Measurements from ENCODE around the gene S1PR4. TPM values are rescaled to one million over a fixed set of nuclear protein-coding genes. Genes with fewer than 3 reads are reported as not detected.

Gene S1PR4
- total RNA-seq, 2 donors from 2014 or later: not detected

DNA sequence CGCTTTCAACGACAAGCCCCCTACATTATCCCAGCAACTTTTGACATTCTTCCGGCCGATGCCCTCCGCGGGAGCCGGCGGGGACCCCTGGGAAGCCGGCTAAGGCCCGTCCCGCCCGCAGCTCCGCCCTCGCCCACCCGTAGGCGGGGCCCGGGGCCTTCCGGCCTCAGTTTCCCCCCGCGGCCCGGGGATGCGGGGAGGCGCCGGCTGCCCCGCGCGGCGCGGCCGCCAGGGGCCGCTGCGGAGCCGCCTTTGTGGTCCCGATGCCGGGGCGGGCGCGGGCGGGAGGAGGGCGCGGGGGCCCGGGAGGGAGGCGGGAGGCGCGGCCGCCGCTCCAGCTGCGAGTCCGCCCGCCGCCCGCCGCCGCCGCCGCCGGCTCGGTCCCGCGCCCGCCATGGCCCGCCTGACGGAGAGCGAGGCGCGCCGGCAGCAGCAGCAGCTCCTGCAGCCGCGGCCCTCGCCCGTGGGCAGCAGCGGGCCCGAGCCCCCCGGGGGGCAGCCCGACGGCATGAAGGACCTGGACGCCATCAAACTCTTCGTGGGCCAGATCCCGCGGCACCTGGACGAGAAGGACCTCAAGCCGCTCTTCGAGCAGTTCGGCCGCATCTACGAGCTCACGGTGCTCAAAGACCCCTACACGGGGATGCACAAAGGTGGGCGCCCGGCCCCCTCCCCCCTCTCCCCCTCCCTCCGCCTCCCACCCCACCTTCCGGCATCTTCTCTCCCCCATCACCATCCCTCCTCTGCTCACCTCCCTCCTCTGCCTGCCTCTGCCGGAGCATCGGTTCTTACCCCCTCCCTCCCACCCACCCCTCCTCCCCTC, 46.0 kb downstream of the S1PR4 start, which contains the start of gene CELF5:
TSS of gene CELF5 (plus strand) at position 316 of the 823 bp plus-strand sequence. CDS start at position 395, 79 bp downstream.
- H3K4me1 ChIP-seq (ENCODE audit: control insufficient read depth, insufficient read depth, low read length): no peaks in the 10 kb centered on the region
- TF ChIP-seq, protein P1, sequence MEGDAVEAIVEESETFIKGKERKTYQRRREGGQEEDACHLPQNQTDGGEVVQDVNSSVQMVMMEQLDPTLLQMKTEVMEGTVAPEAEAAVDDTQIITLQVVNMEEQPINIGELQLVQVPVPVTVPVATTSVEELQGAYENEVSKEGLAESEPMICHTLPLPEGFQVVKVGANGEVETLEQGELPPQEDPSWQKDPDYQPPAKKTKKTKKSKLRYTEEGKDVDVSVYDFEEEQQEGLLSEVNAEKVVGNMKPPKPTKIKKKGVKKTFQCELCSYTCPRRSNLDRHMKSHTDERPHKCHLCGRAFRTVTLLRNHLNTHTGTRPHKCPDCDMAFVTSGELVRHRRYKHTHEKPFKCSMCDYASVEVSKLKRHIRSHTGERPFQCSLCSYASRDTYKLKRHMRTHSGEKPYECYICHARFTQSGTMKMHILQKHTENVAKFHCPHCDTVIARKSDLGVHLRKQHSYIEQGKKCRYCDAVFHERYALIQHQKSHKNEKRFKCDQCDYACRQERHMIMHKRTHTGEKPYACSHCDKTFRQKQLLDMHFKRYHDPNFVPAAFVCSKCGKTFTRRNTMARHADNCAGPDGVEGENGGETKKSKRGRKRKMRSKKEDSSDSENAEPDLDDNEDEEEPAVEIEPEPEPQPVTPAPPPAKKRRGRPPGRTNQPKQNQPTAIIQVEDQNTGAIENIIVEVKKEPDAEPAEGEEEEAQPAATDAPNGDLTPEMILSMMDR (conservative IDR thresholded peaks at IDR 0.05): peak; percentile 71
- 1 to 2% methylated on average over 29 to 89 of the region's 94 CpGs for WGBS, 2 experiments (ENCODE audit: insufficient coverage in 1 of 2, insufficient read length in 1 of 2)
- Mint-ChIP-seq H3K4me3 (peak within 1 kb of the TSS; percentile 42), H3K27me3 (ENCODE audit: insufficient read depth) (peaks cover 35% of the 10 kb centered on the region), H3K36me3 (ENCODE audit: low read depth) (no peaks in the 10 kb centered on the region), H3K9me3 (no peaks in the 10 kb centered on the region), H3K27ac (no peak within 1 kb of the TSS), H3K4me1 (no peaks in the 10 kb centered on the region)
- H3K27ac ChIP-seq (ENCODE audit: low read depth, low read length): no peak within 1 kb of the TSS
- no peaks in the 10 kb centered on the region for H3K36me3 ChIP-seq (ENCODE audit: control insufficient read depth, insufficient read depth, low read length)
- H3K4me3 ChIP-seq (ENCODE audit: low read length): no peak within 1 kb of the TSS
- H3K9ac ChIP-seq (ENCODE audit: extremely low read depth, low read length, poor library complexity, severe bottlenecking): no peak within 1 kb of the TSS
- DNase-seq: peak; percentile 85
- peaks cover 19% of the 10 kb centered on the region for H3K27me3 ChIP-seq (ENCODE audit: control insufficient read depth, insufficient read depth, low read length, poor library complexity, severe bottlenecking)
- no peaks in the 10 kb centered on the region for H3K9me3 ChIP-seq (ENCODE audit: control insufficient read depth, low read length)

DNA sequence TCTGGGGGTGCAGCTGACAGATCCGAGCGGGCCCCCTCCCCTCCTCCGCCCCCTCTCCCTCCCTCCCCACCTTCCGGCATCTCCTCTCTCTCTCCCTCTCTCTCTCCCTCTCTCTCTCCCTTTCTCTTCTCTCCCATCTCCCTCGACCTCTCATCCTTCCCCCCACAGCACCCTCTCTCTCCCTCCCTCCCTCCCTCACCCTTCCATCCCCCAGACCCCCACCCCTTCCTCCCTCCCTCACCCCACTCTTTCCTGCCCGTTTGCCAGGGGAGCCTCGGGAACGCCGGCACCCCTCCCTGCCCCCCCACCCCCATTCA, 46.6 kb downstream of the S1PR4 start:
- H3K9me3 Mint-ChIP-seq: no peaks in the 10 kb centered on the region
- H3K36me3 Mint-ChIP-seq (ENCODE audit: low read depth): no peaks in the 10 kb centered on the region
- Histone ChIP-seq H3K27ac (ENCODE audit: low read depth, low read length) (no peak overlapping the region), H3K4me1 (ENCODE audit: control insufficient read depth, insufficient read depth, low read length) (no peaks in the 10 kb centered on the region), H3K27me3 (ENCODE audit: control insufficient read depth, insufficient read depth, low read length, poor library complexity, severe bottlenecking) (peaks cover 23% of the 10 kb centered on the region), H3K9ac (ENCODE audit: extremely low read depth, low read length, poor library complexity, severe bottlenecking) (no peak overlapping the region), H3K9me3 (ENCODE audit: control insufficient read depth, low read length) (no peaks in the 10 kb centered on the region), H3K36me3 (ENCODE audit: control insufficient read depth, insufficient read depth, low read length) (no peaks in the 10 kb centered on the region), H3K4me3 (ENCODE audit: low read length) (no peak overlapping the region)
- H3K4me1 Mint-ChIP-seq: no peaks in the 10 kb centered on the region
- H3K27ac Mint-ChIP-seq: no peak overlapping the region
- no peak for DNase-seq
- H3K4me3 Mint-ChIP-seq: peak overlapping the region; percentile 17
- TF ChIP-seq, protein P1 (conservative IDR thresholded peaks at IDR 0.05): no peak
- 6% methylated on average over 8 of the region's 9 CpGs; no CpG with 5 or more reads in 1 of the 2 experiments for WGBS, 2 experiments (ENCODE audit: insufficient coverage in 1 of 2, insufficient read length in 1 of 2)
- peaks cover 32% of the 10 kb centered on the region for H3K27me3 Mint-ChIP-seq (ENCODE audit: insufficient read depth)

DNA sequence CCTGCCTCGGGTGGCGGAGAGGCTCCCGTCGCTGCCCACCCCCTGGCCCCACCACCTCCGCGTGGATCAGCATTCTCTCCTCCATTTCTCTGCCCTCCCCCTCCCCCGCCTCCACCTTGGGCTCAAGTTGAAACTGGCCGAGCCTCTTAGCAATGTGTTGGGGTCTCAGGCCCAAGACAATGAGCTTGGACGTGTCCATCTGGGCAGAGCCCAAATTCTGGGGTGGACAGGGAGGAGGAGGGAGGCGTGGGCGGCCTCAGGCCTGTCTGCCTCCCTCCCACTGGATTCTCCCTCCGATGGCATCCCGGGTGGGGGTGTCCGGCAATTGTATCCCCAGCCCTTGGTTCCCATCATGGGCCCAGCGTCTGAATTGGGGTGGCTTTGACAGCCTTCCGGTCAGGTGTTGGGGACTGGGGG, 47.1 kb downstream of the S1PR4 start:
- no peaks in the 10 kb centered on the region for H3K9me3 Mint-ChIP-seq
- Histone ChIP-seq H3K9ac (ENCODE audit: extremely low read depth, low read length, poor library complexity, severe bottlenecking) (no peak overlapping the region), H3K27me3 (ENCODE audit: control insufficient read depth, insufficient read depth, low read length, poor library complexity, severe bottlenecking) (peaks cover 28% of the 10 kb centered on the region), H3K4me3 (ENCODE audit: low read length) (no peak overlapping the region), H3K36me3 (ENCODE audit: control insufficient read depth, insufficient read depth, low read length) (no peaks in the 10 kb centered on the region), H3K9me3 (ENCODE audit: control insufficient read depth, low read length) (no peaks in the 10 kb centered on the region), H3K27ac (ENCODE audit: low read depth, low read length) (no peak overlapping the region), H3K4me1 (ENCODE audit: control insufficient read depth, insufficient read depth, low read length) (no peaks in the 10 kb centered on the region)
- DNase-seq: peak; percentile 62
- WGBS, 2 experiments (ENCODE audit: insufficient coverage in 1 of 2, insufficient read length in 1 of 2): 48 to 61% methylated on average over 3 to 16 of the region's 16 CpGs
- no peak overlapping the region for H3K27ac Mint-ChIP-seq
- TF ChIP-seq, protein P1 (conservative IDR thresholded peaks at IDR 0.05): no peak
- no peaks in the 10 kb centered on the region for H3K36me3 Mint-ChIP-seq (ENCODE audit: low read depth)
- no peaks in the 10 kb centered on the region for H3K4me1 Mint-ChIP-seq
- H3K27me3 Mint-ChIP-seq (ENCODE audit: insufficient read depth): peaks cover 31% of the 10 kb centered on the region
- no peak overlapping the region for H3K4me3 Mint-ChIP-seq

All from endodermal cell (in vitro differentiated cells).